CD4-positive, alpha-beta T cell (primary cell): ENCODE data around the gene CYB5R3. TPM values are rescaled to one million over a fixed set of nuclear protein-coding genes. Genes with fewer than 3 reads are reported as not detected.
A peak's percentile ranks its signal among the peaks of the same experiment; 100 is the strongest.

Experiments used
- ATAC-seq: fragments of 200-7000 bp; cut with Tn5 transposase; one replicate; pipeline ENCODE4 v1.10.0; 2022; ENCODE audit warnings: mild to moderate bottlenecking; ENCODE audit not compliant: poor library complexity
- CTCF ChIA-PET: fragments of 350-600 bp; sonication (Branson Sonifier 250); formaldehyde crosslinking; loops from one replicate; lab custom pipeline; 2021; ENCODE audit warnings: antibody characterized with exemption, inconsistent platforms; lab: Charles Lee
- POLR2A ChIA-PET: fragments of 350-600 bp; sonication (Branson Sonifier 250); formaldehyde crosslinking; loops from one replicate; lab custom pipeline; 2021; ENCODE audit warnings: antibody characterized with exemption, inconsistent platforms; lab: Charles Lee
- DNase-seq, 14 experiments: peaks; one replicate each; pipeline ENCODE4 v3.0.0-alpha.2; 2013 to 2020; ENCODE audit warnings: mixed read lengths in 2 of 14
- H3K27ac ChIP-seq, 2 donors: one replicate each; pipeline versions ENCODE4 v1.5.1 to v1.7.0; 2013; ENCODE audit warnings: low read length in 2 of 2, low read depth in 1 of 2, mild to moderate bottlenecking in 1 of 2
- H3K27me3 ChIP-seq, 2 experiments: 1 replicate in 1 of 2; 2 replicates in 1 of 2; pipeline versions ENCODE4 v1.6.1 to v1.7.0; 2013; ENCODE audit warnings: low read length in 2 of 2, control low read depth in 1 of 2, mild to moderate bottlenecking in 1 of 2, moderate library complexity in 1 of 2; ENCODE audit not compliant: insufficient read depth in 2 of 2, control insufficient read depth in 1 of 2
- H3K36me3 ChIP-seq: one replicate; pipeline ENCODE4 v1.6.1; 2013; ENCODE audit warnings: low read length, control low read depth; ENCODE audit not compliant: insufficient read depth
- H3K4me1 ChIP-seq: one replicate; pipeline ENCODE4 v1.6.1; 2013; ENCODE audit warnings: low read length, control low read depth; ENCODE audit not compliant: insufficient read depth
- H3K4me3 ChIP-seq: one replicate; pipeline ENCODE4 v1.5.1; 2013; ENCODE audit warnings: mild to moderate bottlenecking, low read length, moderate library complexity
- H3K9me3 ChIP-seq, 2 experiments: 1 replicate in 1 of 2; 2 replicates in 1 of 2; pipeline versions ENCODE4 v1.6.1 to v1.7.0; 2013; ENCODE audit warnings: low read length in 2 of 2, mild to moderate bottlenecking in 2 of 2, control low read depth in 1 of 2, moderate library complexity in 1 of 2; ENCODE audit not compliant: control insufficient read depth in 1 of 2, insufficient read depth in 1 of 2
- H3K27ac Mint-ChIP-seq: one replicate; pipeline ENCODE4 v1.8.0; 2020; ENCODE audit warnings: mixed read lengths
- H3K27me3 Mint-ChIP-seq: one replicate; pipeline ENCODE4 v1.8.0; 2021; ENCODE audit warnings: mixed read lengths
- H3K36me3 Mint-ChIP-seq: one replicate; pipeline ENCODE4 v1.8.0; 2021; ENCODE audit warnings: low read depth, mixed read lengths
- H3K4me1 Mint-ChIP-seq: one replicate; pipeline ENCODE4 v1.8.0; 2021; ENCODE audit warnings: low read depth, mixed read lengths
- H3K4me3 Mint-ChIP-seq: one replicate; pipeline ENCODE4 v1.8.0; 2020; ENCODE audit warnings: mild to moderate bottlenecking, mixed read lengths
- H3K9me3 Mint-ChIP-seq: one replicate; pipeline ENCODE4 v1.8.0; 2020; ENCODE audit warnings: mixed read lengths
- CTCF ChIP-seq: fragments of 200-600 bp; IDR thresholded peaks from one replicate; pipeline ENCODE4 v1.8.0; 2022; ENCODE audit warnings: antibody characterized with exemption, mild to moderate bottlenecking
- intact Hi-C, 2 experiments: fragments of 100-400 bp; cut with DNase I in 1 of 2; cut with micrococcal nuclease in 1 of 2; formaldehyde crosslinking; loops; one replicate each; pipeline versions ENCODE4 v1.15.1 to v1.9.0; 2023 to 2025; cut with DNase I, micrococcal nuclease
- total RNA-seq, 174 experiments: library from RNA in 2 of 174; stranded (reverse) in 2 of 174; gene quantifications; one replicate each; pipeline ENCODE4 v1.2.3 and lab custom pipeline; 2021 to 2026

CYB5R3 gene
- total RNA-seq, 2 experiments from 2014 or later, result 39.8 to 41.2 TPM

- Histone ChIP-seq H3K36me3 (peaks cover 60% of the 10 kb centered on the region), H3K27ac (no peak overlapping the region), H3K27me3 (no peaks in the 10 kb centered on the region), H3K4me3 (no peak overlapping the region), H3K9me3 (no peaks in the 10 kb centered on the region), H3K4me1 (no peaks in the 10 kb centered on the region)
- no peaks in the 10 kb centered on the region for H3K9me3 Mint-ChIP-seq
- intact Hi-C loops, result no loop called here
- peaks cover 45% of the 10 kb centered on the region for H3K36me3 Mint-ChIP-seq
- POLR2A ChIA-PET, result interaction anchor here (2.1 kb wide), 1 partner anchor 12 kb away, joined by 6 read pairs; no protein-coding TSS in a partner anchor
- no peak for TF ChIP-seq CTCF
- peak in 1 of 14 experiments; percentile 15 for DNase-seq
- H3K4me1 Mint-ChIP-seq, result no peaks in the 10 kb centered on the region
- CTCF ChIA-PET, result no interaction called here
- no peak overlapping the region for H3K4me3 Mint-ChIP-seq
- H3K27me3 Mint-ChIP-seq, result no peaks in the 10 kb centered on the region
- ATAC-seq, result no peak
- no peak overlapping the region for H3K27ac Mint-ChIP-seq
These were observed 21.2 kb downstream of the CYB5R3 start for GRCh38 chr22:42627981-42628380.

- intact Hi-C loops, result no loop called here
- Mint-ChIP-seq H3K9me3 (no peaks in the 10 kb centered on the region), H3K36me3 (peaks cover 43% of the 10 kb centered on the region), H3K27ac (no peak overlapping the region), H3K4me3 (no peak overlapping the region), H3K4me1 (no peaks in the 10 kb centered on the region), H3K27me3 (no peaks in the 10 kb centered on the region)
- ATAC-seq (no peak), DNase-seq (peak in 1 of 14 experiments; percentile 11)
- no peak overlapping the region for H3K4me3 ChIP-seq
- no peak overlapping the region for H3K27ac ChIP-seq
- no peak for TF ChIP-seq CTCF
- H3K36me3 ChIP-seq, result peaks cover 57% of the 10 kb centered on the region
- ChIA-PET POLR2A (interaction anchor here (1.3 to 2.1 kb wide), 2 partner anchors 11 to 13 kb away, joined by 4 to 6 read pairs; partner anchors contain the start of gene POLDIP3), CTCF (no interaction called here)
- H3K4me1 ChIP-seq, result no peaks in the 10 kb centered on the region
- no peaks in the 10 kb centered on the region for H3K27me3 ChIP-seq
- H3K9me3 ChIP-seq, result no peaks in the 10 kb centered on the region
These were observed 22.1 kb downstream of the CYB5R3 start for GRCh38 chr22:42626951-42627625.

GRCh38 chr22:42626431-42626830 is 22.8 kb downstream of the CYB5R3 start:
- no peak for TF ChIP-seq CTCF
- Mint-ChIP-seq H3K4me1 (peaks cover 3% of the 10 kb centered on the region), H3K27me3 (no peaks in the 10 kb centered on the region), H3K27ac (no peak overlapping the region), H3K36me3 (peaks cover 47% of the 10 kb centered on the region), H3K4me3 (no peak overlapping the region), H3K9me3 (no peaks in the 10 kb centered on the region)
- no peaks in the 10 kb centered on the region for H3K9me3 ChIP-seq
- peaks cover 3% of the 10 kb centered on the region for H3K4me1 ChIP-seq
- DNase-seq, result no peak
- H3K27ac ChIP-seq, result no peak overlapping the region
- no peak for ATAC-seq
- ChIA-PET POLR2A (interaction anchor here (1.3 to 2.1 kb wide), 2 partner anchors 11 to 12 kb away, joined by 4 to 6 read pairs; partner anchors contain the start of gene POLDIP3), CTCF (no interaction called here)
- peaks cover 55% of the 10 kb centered on the region for H3K36me3 ChIP-seq
- H3K27me3 ChIP-seq, result no peaks in the 10 kb centered on the region
- intact Hi-C loops, result no loop called here
- no peak overlapping the region for H3K4me3 ChIP-seq
